ENCODE results near the gene DNTT. TPM values are rescaled to one million over a fixed set of nuclear protein-coding genes. Genes with fewer than 3 reads are reported as not detected.

The DNTT gene
- polyA plus RNA-seq, 1 experiment: not detected

DNA sequence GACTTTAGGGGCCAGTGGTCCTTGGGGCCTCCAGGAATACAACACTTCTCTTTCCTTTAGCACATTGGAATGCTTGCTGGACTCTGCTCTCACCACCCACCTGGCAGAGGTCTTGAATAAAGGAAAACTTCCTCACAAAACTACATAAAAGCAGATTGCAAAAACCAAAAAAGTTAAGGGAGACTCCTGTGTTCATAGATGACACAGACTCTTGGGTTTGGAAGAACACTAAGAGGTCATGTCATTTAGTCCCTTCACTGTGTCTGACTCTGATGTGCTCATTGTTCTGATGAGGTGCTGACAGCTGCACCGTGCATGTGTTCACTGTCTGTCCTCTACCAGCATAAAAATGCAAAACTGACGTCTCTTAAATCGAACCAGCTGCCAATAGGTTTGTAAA, 44.2 kb upstream of the DNTT start:
- CTCF ChIA-PET: no interaction called here
- no peak overlapping the region for H3K4me3 ChIP-seq (ENCODE audit: low read depth, low read length)
- no peak for DNase-seq (ENCODE audit: low read depth)
- POLR2A ChIA-PET: no interaction called here
- H3K27me3 ChIP-seq (ENCODE audit: control insufficient read depth, insufficient read depth, low read length): no peaks in the 10 kb centered on the region
- TF ChIP-seq, protein P1, sequence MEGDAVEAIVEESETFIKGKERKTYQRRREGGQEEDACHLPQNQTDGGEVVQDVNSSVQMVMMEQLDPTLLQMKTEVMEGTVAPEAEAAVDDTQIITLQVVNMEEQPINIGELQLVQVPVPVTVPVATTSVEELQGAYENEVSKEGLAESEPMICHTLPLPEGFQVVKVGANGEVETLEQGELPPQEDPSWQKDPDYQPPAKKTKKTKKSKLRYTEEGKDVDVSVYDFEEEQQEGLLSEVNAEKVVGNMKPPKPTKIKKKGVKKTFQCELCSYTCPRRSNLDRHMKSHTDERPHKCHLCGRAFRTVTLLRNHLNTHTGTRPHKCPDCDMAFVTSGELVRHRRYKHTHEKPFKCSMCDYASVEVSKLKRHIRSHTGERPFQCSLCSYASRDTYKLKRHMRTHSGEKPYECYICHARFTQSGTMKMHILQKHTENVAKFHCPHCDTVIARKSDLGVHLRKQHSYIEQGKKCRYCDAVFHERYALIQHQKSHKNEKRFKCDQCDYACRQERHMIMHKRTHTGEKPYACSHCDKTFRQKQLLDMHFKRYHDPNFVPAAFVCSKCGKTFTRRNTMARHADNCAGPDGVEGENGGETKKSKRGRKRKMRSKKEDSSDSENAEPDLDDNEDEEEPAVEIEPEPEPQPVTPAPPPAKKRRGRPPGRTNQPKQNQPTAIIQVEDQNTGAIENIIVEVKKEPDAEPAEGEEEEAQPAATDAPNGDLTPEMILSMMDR (IDR thresholded peaks at IDR 0.05; ENCODE audit: insufficient read depth, low read depth, low read length): no peak
- H3K36me3 ChIP-seq (ENCODE audit: control insufficient read depth, insufficient read depth, low read length): no peaks in the 10 kb centered on the region

GRCh38 chr10:96261132-96261531, 43.1 kb upstream of the DNTT start:
- no peak for DNase-seq (ENCODE audit: low read depth)
- POLR2A ChIA-PET: no interaction called here
- Histone ChIP-seq H3K27me3 (ENCODE audit: control insufficient read depth, insufficient read depth, low read length) (no peaks in the 10 kb centered on the region), H3K36me3 (ENCODE audit: control insufficient read depth, insufficient read depth, low read length) (no peaks in the 10 kb centered on the region), H3K4me3 (ENCODE audit: low read depth, low read length) (no peak overlapping the region)
- TF ChIP-seq, protein P1 (IDR thresholded peaks at IDR 0.05; ENCODE audit: insufficient read depth, low read depth, low read length): no peak
- CTCF ChIA-PET: no interaction called here

- ChIA-PET POLR2A (no interaction called here), CTCF (no interaction called here)
- Histone ChIP-seq H3K36me3 (ENCODE audit: control insufficient read depth, insufficient read depth, low read length) (no peaks in the 10 kb centered on the region), H3K27me3 (ENCODE audit: control insufficient read depth, insufficient read depth, low read length) (no peaks in the 10 kb centered on the region), H3K4me3 (ENCODE audit: low read depth, low read length) (no peak overlapping the region)
- DNase-seq (ENCODE audit: low read depth): no peak
- TF ChIP-seq, protein P1 (IDR thresholded peaks at IDR 0.05; ENCODE audit: insufficient read depth, low read depth, low read length): no peak
These were observed 42.3 kb upstream of the DNTT start for GRCh38 chr10:96261930-96262329.

DNA sequence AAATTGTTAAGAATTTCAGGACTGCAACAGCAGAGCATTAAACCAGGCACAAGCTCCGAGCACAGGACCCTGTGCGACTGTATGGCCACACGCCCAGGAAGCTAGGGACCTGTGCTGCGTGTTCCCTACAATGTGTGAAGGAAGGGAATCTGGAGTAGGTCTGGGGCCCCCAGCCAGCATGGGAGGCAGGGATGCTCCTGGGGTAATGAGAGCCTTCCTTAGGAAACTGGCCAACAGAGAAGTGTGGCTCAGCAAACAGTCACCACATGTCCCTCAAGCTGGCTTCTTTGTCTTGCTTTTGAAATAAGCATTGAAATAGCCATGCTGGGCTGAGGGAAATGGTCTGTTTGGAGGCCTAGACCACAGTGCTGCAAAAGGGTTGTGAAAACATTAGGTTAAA, 41.1 kb upstream of the DNTT start:
- TF ChIP-seq, protein P1 (IDR thresholded peaks at IDR 0.05; ENCODE audit: insufficient read depth, low read depth, low read length): no peak
- CTCF ChIA-PET: no interaction called here
- no peak for DNase-seq (ENCODE audit: low read depth)
- POLR2A ChIA-PET: no interaction called here
- H3K27me3 ChIP-seq (ENCODE audit: control insufficient read depth, insufficient read depth, low read length): no peaks in the 10 kb centered on the region
- H3K36me3 ChIP-seq (ENCODE audit: control insufficient read depth, insufficient read depth, low read length): no peaks in the 10 kb centered on the region
- H3K4me3 ChIP-seq (ENCODE audit: low read depth, low read length): no peak overlapping the region

GRCh38 chr10:96263669-96264068, 40.6 kb upstream of the DNTT start:
- H3K36me3 ChIP-seq (ENCODE audit: control insufficient read depth, insufficient read depth, low read length): no peaks in the 10 kb centered on the region
- TF ChIP-seq, protein P1 (IDR thresholded peaks at IDR 0.05; ENCODE audit: insufficient read depth, low read depth, low read length): no peak
- CTCF ChIA-PET: no interaction called here
- POLR2A ChIA-PET: no interaction called here
- no peaks in the 10 kb centered on the region for H3K27me3 ChIP-seq (ENCODE audit: control insufficient read depth, insufficient read depth, low read length)
- DNase-seq (ENCODE audit: low read depth): no peak
- H3K4me3 ChIP-seq (ENCODE audit: low read depth, low read length): no peak overlapping the region

Data from BJ (cell line).